ENCODE results near the gene ERF.

DNA sequence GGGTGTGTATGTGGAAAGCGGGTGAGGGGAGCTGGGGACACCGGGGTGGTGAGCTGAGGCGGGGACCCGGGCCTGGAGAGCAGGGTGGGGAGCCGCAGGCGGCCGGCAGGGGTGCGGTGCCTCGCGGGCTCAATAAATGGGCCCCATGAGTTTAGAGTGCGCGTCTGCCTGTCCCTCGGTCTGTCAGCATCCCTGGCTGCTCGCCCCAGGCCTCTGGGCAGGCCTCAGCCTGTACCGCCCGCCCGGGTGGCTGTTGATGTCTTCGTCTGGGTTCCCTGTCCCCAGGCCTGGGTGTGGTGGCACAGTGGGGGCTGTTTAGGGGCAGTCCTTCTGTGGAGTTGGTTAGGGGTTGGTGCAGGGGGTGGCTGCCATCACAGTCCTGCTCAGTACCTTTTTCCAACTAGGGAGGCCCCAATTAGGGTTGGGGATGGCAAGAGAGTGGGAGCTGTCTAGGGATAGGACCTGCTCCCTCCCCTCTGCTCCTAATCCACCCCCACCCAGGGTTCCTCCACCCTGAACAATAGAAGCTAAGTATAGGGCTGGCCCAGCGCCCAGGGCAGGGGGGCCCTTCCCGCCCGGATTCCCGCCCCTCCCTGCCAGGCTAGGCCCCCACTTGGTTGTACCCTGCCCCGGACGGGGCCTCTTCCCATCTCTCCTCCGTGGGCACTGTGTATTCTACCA is 26.4 kb upstream of the ERF start:
- TF ChIP-seq, protein P1, sequence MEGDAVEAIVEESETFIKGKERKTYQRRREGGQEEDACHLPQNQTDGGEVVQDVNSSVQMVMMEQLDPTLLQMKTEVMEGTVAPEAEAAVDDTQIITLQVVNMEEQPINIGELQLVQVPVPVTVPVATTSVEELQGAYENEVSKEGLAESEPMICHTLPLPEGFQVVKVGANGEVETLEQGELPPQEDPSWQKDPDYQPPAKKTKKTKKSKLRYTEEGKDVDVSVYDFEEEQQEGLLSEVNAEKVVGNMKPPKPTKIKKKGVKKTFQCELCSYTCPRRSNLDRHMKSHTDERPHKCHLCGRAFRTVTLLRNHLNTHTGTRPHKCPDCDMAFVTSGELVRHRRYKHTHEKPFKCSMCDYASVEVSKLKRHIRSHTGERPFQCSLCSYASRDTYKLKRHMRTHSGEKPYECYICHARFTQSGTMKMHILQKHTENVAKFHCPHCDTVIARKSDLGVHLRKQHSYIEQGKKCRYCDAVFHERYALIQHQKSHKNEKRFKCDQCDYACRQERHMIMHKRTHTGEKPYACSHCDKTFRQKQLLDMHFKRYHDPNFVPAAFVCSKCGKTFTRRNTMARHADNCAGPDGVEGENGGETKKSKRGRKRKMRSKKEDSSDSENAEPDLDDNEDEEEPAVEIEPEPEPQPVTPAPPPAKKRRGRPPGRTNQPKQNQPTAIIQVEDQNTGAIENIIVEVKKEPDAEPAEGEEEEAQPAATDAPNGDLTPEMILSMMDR (conservative IDR thresholded peaks at IDR 0.05), result no peak
- TF ChIP-seq EZH2 (IDR thresholded peaks at IDR 0.05; ENCODE audit: low read depth), result no peak

Data from PC-9 (cell line).